Suppressor macrophage (primary cell): ENCODE results near the gene KCNJ1.
A peak's percentile ranks its signal among the peaks of the same experiment; 100 is the strongest.

ENCODE experiments used
- DNase-seq, 4 experiments: peaks; one replicate each; pipeline ENCODE4 v3.0.0-alpha.2; 2020 to 2022
- total RNA-seq, 17 experiments: gene quantifications; one replicate each; lab custom pipeline; 2026; ENCODE audit warnings: mixed read lengths in 6 of 17, inconsistent platforms in 3 of 17; lab: John Stamatoyannopoulos, UW

Gene KCNJ1
- 7.7 to 56.5 (median 31.6) reads per million in 17 experiments for total RNA-seq

DNA sequence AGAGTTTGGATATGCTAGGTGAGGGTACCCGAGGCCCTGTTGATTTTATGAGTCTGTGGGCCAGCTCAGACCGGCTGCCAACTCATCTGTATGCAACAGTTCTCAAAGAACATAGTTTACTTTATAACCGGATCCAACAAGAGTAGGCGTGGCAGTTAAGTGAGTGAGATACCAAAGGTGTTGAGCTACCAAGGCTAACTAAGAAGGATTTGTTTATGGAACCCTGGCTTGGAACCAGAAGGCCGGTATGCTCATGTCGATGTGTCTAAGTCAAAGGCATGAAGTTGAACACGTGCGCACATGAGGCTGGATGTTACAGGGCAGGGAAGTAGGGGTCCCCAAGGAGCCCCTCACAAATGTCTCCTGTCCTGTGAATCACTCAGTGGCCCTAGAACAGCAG, at the start of gene KCNJ1:
Gene KCNJ1, minus strand, starts transcription at position 20 of the 400 bp plus-strand sequence. CDS start 27,053 bp downstream, outside the sequence.
- DNase-seq: no peak

DNA sequence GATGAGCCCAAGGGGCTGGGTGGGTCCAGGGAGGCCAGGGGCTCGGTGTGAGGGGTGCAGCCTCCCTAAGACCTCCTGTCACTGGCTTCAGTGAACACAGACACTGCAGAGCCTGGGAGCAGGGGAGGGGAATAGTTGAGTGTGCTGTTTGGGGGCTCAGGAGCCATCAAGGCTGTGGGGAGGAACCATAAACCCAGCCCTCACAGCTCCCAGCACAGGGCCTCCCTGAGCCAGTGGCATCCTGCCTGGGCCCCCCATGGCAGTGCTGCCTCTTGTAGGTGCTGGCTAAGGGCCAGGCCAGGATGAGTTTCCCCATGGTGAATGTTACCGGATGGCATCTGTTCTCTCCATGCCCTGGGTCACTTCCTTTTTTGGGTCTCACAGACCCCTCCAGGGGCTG, 49.6 kb upstream of the KCNJ1 start:
- DNase-seq: no peak

DNA sequence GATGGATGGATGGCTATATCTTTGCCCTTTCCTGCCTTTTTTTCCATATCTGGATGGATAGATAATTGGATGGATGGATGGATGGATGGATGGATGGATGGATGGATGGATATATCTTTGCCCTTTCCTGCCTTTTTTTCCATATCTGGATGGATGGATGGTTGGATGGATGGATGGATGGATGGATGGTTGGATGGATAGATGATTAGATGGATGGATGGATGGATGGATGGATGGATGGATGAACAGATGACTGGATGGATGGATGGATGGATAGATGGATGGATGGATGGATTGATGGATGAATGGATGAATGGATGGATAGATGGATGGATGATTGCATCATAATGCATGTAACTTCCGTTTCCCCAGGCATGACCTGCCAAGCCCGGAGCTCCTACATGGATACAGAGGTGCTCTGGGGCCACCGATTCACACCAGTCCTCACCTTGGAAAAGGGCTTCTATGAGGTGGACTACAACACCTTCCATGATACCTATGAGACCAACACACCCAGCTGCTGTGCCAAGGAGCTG, 49.0 kb upstream of the KCNJ1 start:
- no peak for DNase-seq

DNA sequence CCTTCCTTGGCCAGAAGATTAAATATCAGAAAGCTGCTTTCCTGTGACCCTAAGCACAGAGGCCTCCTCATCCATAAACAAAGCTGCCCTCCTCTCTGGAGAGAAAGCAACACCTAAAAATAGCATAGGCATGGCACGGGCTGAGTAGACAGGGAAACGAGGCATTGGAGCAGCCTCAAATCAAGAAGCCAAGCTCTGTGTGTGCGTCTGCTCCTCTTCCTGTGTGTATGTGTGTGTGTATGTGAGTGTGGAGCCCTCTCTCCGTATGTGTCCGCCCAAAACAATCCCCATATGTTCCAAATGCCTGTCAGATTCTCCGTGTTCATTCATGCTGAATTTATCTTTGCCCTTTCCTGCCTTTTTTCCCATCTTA, 48.0 kb upstream of the KCNJ1 start:
- DNase-seq: no peak

GRCh38 chr11:128914216-128915148, 47.4 kb upstream of the KCNJ1 start:
- no peak for DNase-seq

GRCh38 chr11:128913806-128914205, 46.7 kb upstream of the KCNJ1 start:
- no peak for DNase-seq

- DNase-seq: no peak
Measured at GRCh38 chr11:128911701-128912100, 44.6 kb upstream of the KCNJ1 start.

GRCh38 chr11:128911239-128911638, 44.1 kb upstream of the KCNJ1 start:
- DNase-seq: no peak

- no peak for DNase-seq
Measured at GRCh38 chr11:128910576-128910975, 43.5 kb upstream of the KCNJ1 start.

DNA sequence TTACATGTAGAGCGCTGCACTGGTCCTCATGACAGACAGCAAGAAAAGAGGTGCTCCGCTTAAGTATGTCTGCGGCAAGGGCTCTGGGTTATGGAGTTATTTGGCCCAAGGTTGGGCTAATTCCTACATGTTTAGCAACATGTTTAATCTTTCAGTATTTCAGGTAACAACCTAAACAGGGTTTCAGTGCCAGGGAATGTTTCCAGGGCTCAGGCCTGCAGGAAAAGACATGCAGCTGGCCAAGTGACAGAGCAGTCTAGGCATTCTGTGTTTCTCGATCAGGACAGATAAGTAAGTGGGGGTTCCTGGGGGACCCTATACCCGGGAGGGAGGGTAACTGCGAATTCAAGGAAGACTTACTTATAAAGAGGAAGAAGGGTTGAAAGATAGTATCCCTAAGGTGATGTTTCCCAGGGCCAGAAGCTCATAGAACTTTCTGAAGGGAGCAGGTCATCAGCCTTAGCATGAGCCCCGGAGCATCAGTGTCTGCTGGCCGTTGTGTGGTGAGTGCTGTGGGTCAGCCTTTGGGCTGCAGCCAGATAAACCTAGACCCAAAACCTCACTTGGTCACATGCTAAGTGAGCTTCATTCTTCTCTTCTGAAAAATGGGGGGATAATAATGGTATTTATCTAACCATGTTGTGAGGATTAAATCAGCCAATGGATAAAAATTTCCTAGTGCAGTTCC, 42.5 kb upstream of the KCNJ1 start:
- DNase-seq: no peak

DNA sequence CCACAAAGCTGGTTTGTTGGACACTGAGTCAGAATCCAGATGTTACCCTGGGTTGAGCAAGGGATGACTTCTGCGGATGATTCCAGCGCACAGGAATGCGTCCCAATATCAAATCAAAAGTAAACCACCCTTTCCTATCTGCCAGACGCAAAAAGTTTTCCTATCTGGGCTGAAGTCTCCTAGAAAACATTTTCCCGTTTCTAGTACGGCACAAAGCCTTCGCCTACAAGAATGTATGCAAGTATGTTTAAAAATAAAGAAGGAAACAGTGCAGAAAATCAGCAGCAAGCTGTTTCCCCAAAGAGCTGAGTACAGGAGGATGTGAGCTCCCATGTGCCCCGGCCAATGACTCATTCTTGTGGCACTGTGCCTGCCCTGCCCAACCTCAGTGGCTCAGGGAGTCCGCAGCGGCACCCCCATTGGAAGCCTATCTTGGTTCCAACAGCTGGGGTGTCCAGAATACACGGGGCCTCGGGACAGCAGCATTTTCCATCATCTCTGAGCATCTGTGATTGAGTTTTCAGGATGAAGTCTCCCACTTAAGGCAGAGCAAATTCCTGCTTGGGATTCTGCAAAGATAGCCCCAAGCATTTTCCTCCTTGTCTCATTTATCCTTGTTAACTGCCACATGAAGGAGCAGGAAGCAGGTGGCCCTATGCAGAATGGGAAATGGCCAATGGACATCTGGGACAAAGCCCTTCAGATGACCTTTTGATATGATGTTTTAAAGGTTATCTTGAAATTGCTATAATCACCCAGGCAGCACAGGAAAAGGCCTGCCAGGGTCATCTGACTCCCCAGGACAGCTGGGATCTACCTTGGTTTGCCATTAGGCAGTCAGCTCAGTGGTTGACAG, 41.5 kb upstream of the KCNJ1 start:
- peak; percentile 85 to 93 (median 90) for DNase-seq

- peak in 3 of 4 experiments; percentile 41 to 62 (median 53) for DNase-seq
Measured at GRCh38 chr11:128907585-128907984, 40.5 kb upstream of the KCNJ1 start.

GRCh38 chr11:128906185-128907050, 39.3 kb upstream of the KCNJ1 start:
- DNase-seq: peak; percentile 87 to 96 (median 92)

DNA sequence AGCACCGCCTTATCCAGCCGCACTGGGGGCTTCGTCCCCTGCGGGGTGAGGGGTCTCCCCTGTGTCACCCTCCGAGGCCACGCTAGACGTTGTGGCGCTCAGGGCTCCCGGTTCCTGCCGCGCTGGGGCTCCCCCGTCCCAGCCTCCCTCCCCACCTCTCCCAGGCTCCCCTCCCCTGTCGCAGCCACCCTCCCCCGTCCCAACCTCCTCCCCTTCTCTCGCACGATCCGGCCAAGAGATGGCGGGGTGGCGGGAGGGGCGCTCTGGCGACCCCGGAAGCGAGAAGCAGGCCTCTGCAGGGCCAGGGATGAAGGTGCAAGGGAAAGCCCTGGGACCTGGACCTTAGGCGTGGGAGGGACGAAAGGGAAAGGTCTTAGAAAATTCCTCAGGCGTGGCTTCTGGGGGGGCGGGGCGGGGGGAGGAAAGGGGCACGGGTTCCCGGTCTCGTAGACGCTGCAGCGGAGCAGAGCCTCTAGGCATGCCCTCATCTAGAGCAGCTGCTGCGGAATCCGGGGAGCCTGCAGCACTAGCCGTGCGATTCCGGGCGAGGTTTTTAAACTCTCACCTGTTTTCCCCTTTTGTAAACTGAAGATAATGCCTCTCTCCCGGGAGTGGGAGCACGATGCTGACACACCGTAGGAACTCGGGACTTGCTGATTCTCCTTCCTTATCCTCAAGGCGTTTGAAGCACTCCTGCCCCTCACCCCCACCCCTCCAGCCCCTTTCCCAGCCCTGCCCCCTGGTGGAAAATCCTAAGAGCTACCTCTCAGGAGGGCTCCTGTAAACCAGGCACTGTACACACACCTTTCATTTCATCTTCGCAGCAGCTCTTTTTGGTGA, 38.5 kb upstream of the KCNJ1 start:
- peak; percentile 78 to 92 (median 86) for DNase-seq

DNA sequence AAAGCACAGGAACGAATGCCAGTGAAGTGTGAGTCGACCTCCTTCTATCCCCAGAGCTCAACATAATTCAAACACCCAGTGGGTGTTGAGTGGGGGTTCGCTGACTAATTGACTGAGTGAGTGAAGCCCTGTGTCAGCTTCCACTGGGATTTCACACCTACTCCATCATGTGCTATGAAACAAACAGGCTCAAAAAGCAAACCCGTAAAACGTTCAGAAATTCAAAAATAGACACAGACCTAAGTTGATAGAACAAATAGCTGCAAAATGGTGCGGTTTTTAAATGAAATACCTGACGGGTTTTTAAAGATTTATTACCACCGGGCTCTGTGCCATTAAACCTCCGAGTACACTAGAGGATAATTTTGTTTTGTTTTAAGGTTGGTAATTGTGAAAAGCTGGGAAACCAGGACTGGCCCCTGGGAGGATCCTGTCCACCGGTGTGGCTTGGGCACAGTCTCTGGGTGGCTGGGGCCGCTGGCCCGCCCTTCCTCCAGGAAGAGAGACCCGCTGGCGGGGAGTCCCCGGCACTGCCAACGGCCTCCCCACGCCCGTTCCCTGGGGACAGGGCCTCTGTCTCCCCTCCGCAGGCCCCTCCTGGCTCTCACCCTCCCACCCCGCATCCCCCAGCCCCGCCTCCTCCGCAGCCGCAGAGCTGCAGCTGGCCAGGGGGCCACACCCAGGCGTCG, 37.7 kb upstream of the KCNJ1 start:
- DNase-seq: peak; percentile 79 to 91 (median 88)

- no peak for DNase-seq
Measured at GRCh38 chr11:128904303-128904655, 37.2 kb upstream of the KCNJ1 start.

- DNase-seq: peak; percentile 80 to 91 (median 89)
Measured at GRCh38 chr11:128903248-128904061, 36.4 kb upstream of the KCNJ1 start.

DNA sequence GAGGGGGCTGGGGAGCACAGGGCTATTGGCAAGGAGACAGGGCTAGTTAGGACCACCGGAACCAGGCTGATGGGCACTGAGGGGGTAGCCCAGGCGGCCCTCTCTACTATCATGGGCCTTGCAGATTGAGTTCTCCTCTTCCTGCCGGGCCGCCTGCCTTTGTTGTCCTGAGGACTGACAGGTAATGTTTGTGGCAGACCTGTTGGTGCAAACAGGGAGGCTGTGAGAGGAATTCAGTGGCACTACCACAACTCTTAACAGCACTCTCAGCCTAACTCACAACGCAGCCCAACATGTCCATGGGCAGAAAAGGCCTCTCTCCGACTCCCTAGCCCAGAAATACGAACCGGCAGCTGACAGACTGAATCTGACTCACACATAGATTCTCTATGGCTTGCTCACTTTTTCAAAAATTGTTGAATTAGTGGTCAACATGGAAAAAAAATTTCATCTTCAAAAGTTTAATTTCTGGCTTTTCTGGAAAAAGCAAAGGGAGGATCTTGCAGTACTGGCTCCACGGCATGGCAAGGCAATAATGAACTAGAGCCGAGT, 35.5 kb upstream of the KCNJ1 start:
- DNase-seq: no peak
